Hepatocyte (in vitro differentiated cells): ENCODE measurements around the gene LRP1B. TPM values are rescaled to one million over a fixed set of nuclear protein-coding genes. Genes with fewer than 3 reads are reported as not detected.

Experiments used
- DNase-seq: peaks from one replicate; pipeline ENCODE4 v3.0.0-alpha.2; 2016; ENCODE audit warnings: low spot score
- H2AFZ ChIP-seq: fragments of 200-600 bp; sonication (generic); 2 replicates; pipeline ENCODE4 v1.6.0; 2016; ENCODE audit warnings: antibody characterized with exemption, mild to moderate bottlenecking
- H3K27ac ChIP-seq: fragments of 200-600 bp; sonication (generic); 2 replicates; pipeline ENCODE4 v1.5.1; 2016; ENCODE audit warnings: mild to moderate bottlenecking
- H3K27me3 ChIP-seq: fragments of 200-600 bp; sonication (generic); 2 replicates; pipeline ENCODE4 v1.6.1; 2016
- H3K36me3 ChIP-seq: fragments of 200-600 bp; sonication (generic); replicated peaks from 2 replicates; pipeline ENCODE4 v1.5.1; 2016; ENCODE audit warnings: low read depth; ENCODE audit not compliant: insufficient read depth
- H3K4me1 ChIP-seq: fragments of 200-600 bp; sonication (generic); 2 replicates; pipeline ENCODE4 v1.5.1; 2016; ENCODE audit warnings: mild to moderate bottlenecking, moderate library complexity; ENCODE audit not compliant: insufficient read depth
- H3K4me2 ChIP-seq: fragments of 200-600 bp; sonication (generic); 2 replicates; pipeline ENCODE4 v1.6.0; 2016
- H3K4me3 ChIP-seq: fragments of 200-600 bp; sonication (generic); 2 replicates; pipeline ENCODE4 v1.5.1; 2016; ENCODE audit warnings: mild to moderate bottlenecking
- H3K79me2 ChIP-seq: fragments of 200-600 bp; sonication (generic); 2 replicates; pipeline ENCODE4 v1.6.0; 2017; ENCODE audit warnings: mild to moderate bottlenecking
- H3K9me2 ChIP-seq: fragments of 200-600 bp; sonication (generic); replicated peaks from 2 replicates; pipeline ENCODE4 v1.6.0; 2017; ENCODE audit warnings: mild to moderate bottlenecking; ENCODE audit not compliant: insufficient read depth
- H3K9me3 ChIP-seq: fragments of 200-600 bp; sonication (generic); 2 replicates; pipeline ENCODE4 v1.5.1; 2016; ENCODE audit warnings: low read depth, mild to moderate bottlenecking
- H4K20me1 ChIP-seq: fragments of 200-600 bp; sonication (generic); 2 replicates; pipeline ENCODE4 v1.6.0; 2016; ENCODE audit warnings: mild to moderate bottlenecking; ENCODE audit not compliant: insufficient read depth, poor library complexity, severe bottlenecking
- EZH2 ChIP-seq: fragments of 200-600 bp; sonication (generic); IDR thresholded peaks from 2 replicates; pipeline ENCODE4 v1.6.1; 2016; ENCODE audit warnings: antibody characterized with exemption, mild to moderate bottlenecking, borderline replicate concordance
- EZH2phosphoT487 ChIP-seq: fragments of 200-600 bp; sonication (generic); IDR thresholded peaks from one replicate; pipeline ENCODE4 v1.6.1; 2018; ENCODE audit warnings: antibody characterized with exemption, mild to moderate bottlenecking, low read depth, moderate library complexity; ENCODE audit not compliant: unreplicated experiment, severe bottlenecking
- WGBS: methylation state at CpG from one replicate; pipeline ENCODE4 v1.1.6; 2016; ENCODE audit warnings: low lambda C conversion rate; ENCODE audit errors: missing lambda C conversion rate; 5-methylcytosine and 5-hydroxymethylcytosine counted together
- polyA plus RNA-seq: library from polyadenylated mRNA; unstranded; fragments of >200 nt; fragmentation: Nextera tagmentation; extraction: Ambion mirVana; gene quantifications from 2 replicates; pipeline ENCODE4 v1.2.1, GENCODE V29; 2016
- total RNA-seq: library from RNA; depleted of rRNA; stranded (reverse); fragments of >200 nt; gene quantifications from 2 replicates; pipeline ENCODE4 v1.2.3, GENCODE V29; 2014
- TF ChIP-seq, protein P1 (sequence below): fragments of 200-600 bp; sonication (generic); IDR thresholded peaks from 2 replicates; pipeline ENCODE4 v1.5.1; 2016; ENCODE audit warnings: antibody characterized with exemption, mild to moderate bottlenecking; ENCODE audit not compliant: poor library complexity

Gene LRP1B
- total and polyA plus RNA-seq, 2 experiments from 2014 or later = 0.65 to 2.0 TPM

DNA sequence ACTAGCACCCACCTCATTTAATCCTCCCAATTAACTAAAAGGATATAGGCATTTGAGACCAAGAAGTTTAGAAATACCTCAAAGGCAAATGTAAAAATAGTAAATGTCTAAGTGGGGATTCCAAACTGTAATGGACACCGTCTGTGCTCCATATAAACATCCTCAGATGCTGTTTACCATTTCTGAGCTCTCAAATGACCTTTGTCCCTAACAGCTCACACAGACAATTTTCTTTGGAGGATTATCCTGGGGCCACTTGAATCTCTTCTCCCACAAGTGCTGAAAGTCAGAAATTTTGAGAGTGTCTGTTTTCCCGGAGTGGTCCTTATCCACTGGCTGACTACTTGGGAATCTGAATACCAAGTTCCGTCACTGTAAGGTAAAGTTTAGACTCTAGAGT, 1418.9 kb downstream of the LRP1B start:
- TF ChIP-seq, protein P1, sequence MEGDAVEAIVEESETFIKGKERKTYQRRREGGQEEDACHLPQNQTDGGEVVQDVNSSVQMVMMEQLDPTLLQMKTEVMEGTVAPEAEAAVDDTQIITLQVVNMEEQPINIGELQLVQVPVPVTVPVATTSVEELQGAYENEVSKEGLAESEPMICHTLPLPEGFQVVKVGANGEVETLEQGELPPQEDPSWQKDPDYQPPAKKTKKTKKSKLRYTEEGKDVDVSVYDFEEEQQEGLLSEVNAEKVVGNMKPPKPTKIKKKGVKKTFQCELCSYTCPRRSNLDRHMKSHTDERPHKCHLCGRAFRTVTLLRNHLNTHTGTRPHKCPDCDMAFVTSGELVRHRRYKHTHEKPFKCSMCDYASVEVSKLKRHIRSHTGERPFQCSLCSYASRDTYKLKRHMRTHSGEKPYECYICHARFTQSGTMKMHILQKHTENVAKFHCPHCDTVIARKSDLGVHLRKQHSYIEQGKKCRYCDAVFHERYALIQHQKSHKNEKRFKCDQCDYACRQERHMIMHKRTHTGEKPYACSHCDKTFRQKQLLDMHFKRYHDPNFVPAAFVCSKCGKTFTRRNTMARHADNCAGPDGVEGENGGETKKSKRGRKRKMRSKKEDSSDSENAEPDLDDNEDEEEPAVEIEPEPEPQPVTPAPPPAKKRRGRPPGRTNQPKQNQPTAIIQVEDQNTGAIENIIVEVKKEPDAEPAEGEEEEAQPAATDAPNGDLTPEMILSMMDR = no peak
- TF ChIP-seq EZH2phosphoT487 (no peak), EZH2 (no peak)
- Histone ChIP-seq H3K79me2 (no peaks in the 10 kb centered on the region), H4K20me1 (no peaks in the 10 kb centered on the region), H3K9me3 (no peaks in the 10 kb centered on the region), H3K4me2 (no peak overlapping the region), H3K27ac (no peak overlapping the region), H3K4me1 (no peaks in the 10 kb centered on the region), H3K4me3 (no peak overlapping the region), H2AFZ (no peak overlapping the region), H3K27me3 (no peaks in the 10 kb centered on the region), H3K36me3 (no peaks in the 10 kb centered on the region), H3K9me2 (no peaks in the 10 kb centered on the region)
- 37% methylated on average over 3 of the region's 3 CpGs for WGBS
- DNase-seq = no peak

DNA sequence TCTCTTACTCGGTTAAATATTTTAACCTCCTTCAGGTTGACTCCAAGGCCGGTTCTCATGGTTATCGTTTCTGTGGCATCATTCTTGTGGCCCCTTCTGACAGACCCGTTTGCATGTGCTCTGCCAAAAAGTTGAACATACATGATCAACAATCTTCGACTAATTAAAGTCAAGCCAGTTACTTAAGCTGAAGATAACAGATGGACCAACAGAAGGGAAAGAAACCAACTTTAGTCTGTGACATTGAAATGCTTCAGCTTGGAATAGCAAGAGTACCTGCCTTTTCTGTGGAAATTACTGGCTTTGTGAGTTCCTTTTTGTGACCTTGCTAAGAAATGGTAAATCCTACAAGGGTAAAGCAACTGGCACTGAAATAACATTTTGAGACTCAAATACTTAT, 1429.1 kb downstream of the LRP1B start:
- H2AFZ ChIP-seq = no peak overlapping the region
- H3K27ac ChIP-seq = no peak overlapping the region
- no peaks in the 10 kb centered on the region for H3K27me3 ChIP-seq
- no peaks in the 10 kb centered on the region for H3K4me1 ChIP-seq
- no peak overlapping the region for H3K4me2 ChIP-seq
- DNase-seq = no peak
- no peaks in the 10 kb centered on the region for H3K9me2 ChIP-seq
- no peaks in the 10 kb centered on the region for H4K20me1 ChIP-seq
- 94% methylated on average over 5 of the region's 5 CpGs for whole genome bisulfite sequencing
- H3K36me3 ChIP-seq = no peaks in the 10 kb centered on the region
- H3K9me3 ChIP-seq = no peaks in the 10 kb centered on the region
- no peaks in the 10 kb centered on the region for H3K79me2 ChIP-seq
- TF ChIP-seq, protein P1 = no peak
- no peak for TF ChIP-seq EZH2phosphoT487
- no peak overlapping the region for H3K4me3 ChIP-seq

DNA sequence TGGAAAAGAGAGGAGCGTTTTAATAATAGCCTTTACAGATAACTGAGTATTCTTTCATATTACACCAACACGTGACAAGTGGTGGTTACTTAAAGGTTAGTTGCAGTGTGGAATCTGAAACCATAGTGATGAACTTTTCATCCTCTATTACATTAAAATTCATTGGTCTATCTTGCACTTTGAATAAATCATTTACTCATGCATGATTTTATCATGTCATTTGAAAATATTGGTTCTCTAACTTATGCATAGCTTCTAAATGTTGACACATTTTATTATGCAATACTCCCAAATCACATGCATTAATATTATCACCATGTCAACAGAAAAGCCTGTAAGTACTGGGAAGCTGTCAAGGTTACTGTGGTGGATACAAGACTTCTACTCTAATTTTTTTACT, 1432.2 kb downstream of the LRP1B start:
- Histone ChIP-seq H3K9me2 (no peaks in the 10 kb centered on the region), H3K27ac (no peak overlapping the region), H3K79me2 (no peaks in the 10 kb centered on the region), H3K4me2 (no peak overlapping the region), H2AFZ (no peak overlapping the region), H3K36me3 (no peaks in the 10 kb centered on the region), H3K27me3 (no peaks in the 10 kb centered on the region), H3K4me3 (no peak overlapping the region), H3K4me1 (no peaks in the 10 kb centered on the region), H4K20me1 (no peaks in the 10 kb centered on the region), H3K9me3 (no peaks in the 10 kb centered on the region)
- 88% methylated on average over 2 of the region's 2 CpGs for WGBS
- no peak for TF ChIP-seq EZH2phosphoT487
- TF ChIP-seq, protein P1 = no peak
- no peak for TF ChIP-seq EZH2
- no peak for DNase-seq

DNA sequence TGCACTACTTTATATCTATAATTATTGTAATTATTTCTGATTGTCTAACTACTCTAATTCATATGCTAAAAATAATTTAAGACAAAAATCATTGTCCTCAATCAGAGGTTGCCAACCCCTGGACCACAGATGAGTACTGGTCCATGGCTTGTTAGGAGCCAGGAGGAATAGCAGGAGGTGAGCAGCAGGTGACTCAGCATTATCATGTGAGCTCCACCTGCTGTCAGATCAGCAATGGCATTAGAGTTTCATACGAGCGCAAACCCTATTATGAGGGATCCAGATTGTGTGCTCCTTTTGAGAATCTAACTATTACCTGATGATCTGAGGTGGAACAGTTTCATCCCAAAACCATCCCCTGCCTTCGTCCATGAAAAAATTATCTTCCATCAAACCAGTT, 1434.4 kb downstream of the LRP1B start:
- DNase-seq = peak; percentile 30
- H3K27ac ChIP-seq = no peak overlapping the region
- TF ChIP-seq EZH2 (no peak), EZH2phosphoT487 (no peak)
- TF ChIP-seq, protein P1 = peak; percentile 31
- WGBS = 86% methylated on average over 3 of the region's 3 CpGs
- no peaks in the 10 kb centered on the region for H3K27me3 ChIP-seq
- no peaks in the 10 kb centered on the region for H3K79me2 ChIP-seq
- H2AFZ ChIP-seq = no peak overlapping the region
- no peak overlapping the region for H3K4me2 ChIP-seq
- no peak overlapping the region for H3K4me3 ChIP-seq
- no peaks in the 10 kb centered on the region for H3K4me1 ChIP-seq
- H3K9me2 ChIP-seq = no peaks in the 10 kb centered on the region
- no peaks in the 10 kb centered on the region for H4K20me1 ChIP-seq
- no peaks in the 10 kb centered on the region for H3K9me3 ChIP-seq
- H3K36me3 ChIP-seq = no peaks in the 10 kb centered on the region
